NCI-H510A treated with DMSO at 0.1 percent for 48 hours (cell line): ENCODE measurements around the gene CASKIN1.
"Not testable (repeated sequence)": the region's sequence is repeated elsewhere in the genome, so short reads cannot be mapped to it uniquely, and the experiment has no call there.

Experiments used
- DNase-seq: peaks from one replicate; lab custom pipeline; 2025; lab: John Stamatoyannopoulos, UW

Gene CASKIN1

DNA sequence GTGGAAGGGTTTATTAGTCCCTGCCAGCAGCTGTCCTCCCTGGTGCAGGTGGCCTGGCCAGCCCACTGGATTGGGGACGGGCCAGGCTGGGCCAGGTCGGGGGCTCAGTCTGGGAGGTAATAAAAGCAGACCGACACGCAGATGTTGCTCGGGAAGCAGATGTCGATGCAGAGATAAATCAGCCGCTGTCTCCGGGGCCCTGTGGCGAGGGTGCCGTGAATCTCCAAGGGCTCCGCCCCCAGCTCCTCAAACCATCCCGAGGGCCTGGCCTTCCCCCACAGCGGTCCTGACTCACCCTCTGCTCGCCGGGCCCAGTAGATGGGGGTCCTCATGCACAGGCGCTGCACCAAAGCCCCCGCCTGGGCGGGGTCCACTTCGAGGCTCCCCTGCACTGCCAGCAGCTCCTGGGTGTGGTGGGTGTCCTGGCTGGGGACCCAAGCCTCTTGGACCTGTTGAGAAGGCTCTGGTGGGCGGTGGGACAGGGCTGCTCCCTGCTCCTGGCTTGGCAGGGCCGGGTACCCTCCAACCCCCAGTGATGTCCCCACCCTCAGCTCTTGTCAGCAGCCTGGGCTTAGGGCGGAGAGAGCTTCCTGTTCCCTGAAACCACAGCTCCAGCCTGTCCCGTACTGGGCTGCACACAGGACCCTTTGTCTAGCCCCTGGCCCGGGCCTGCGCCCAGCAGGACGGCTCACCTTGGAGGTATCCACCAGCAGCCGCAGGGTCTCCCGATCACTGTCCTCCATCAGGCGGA, 13.0 kb upstream of the CASKIN1 start:
- no peak for DNase-seq

GRCh38 chr16:2208772-2209171, 12.4 kb upstream of the CASKIN1 start:
- no peak for DNase-seq

DNA sequence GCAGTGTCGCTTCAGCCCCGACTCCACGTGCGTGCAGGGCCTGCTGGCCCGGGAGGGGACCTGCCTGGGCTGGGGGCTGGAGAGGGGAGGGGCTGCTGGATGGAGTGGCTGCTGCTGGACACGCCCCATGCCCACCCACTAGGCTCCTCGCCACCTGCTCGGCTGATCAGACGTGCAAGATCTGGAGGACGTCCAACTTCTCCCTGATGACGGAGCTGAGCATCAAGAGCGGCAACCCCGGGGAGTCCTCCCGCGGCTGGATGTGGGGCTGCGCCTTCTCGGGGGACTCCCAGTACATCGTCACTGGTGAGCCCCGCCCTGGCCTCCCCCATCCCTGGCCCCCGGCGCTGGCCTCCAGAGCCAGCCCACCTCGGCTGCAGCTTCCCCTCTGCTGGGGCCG, 11.9 kb upstream of the CASKIN1 start:
- no peak for DNase-seq

- no peak for DNase-seq
Measured at GRCh38 chr16:2207872-2208271, 11.5 kb upstream of the CASKIN1 start.

- DNase-seq = no peak
Measured at GRCh38 chr16:2206780-2207433, 10.5 kb upstream of the CASKIN1 start.

DNA sequence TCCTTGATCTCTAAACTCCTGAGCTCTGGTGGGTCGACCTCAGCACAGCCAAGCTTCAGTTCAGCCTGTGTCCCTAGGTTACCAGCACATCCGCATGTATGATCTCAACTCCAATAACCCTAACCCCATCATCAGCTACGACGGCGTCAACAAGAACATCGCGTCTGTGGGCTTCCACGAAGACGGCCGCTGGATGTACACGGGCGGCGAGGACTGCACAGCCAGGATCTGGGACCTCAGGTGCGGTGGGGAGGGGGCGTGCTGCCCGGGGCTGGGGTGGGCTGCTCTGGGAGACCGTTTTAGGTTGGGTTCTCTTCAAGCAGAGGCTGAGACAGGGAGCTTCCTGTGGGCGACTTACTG, 10.0 kb upstream of the CASKIN1 start:
- no peak for DNase-seq

- no peak for DNase-seq
Measured at GRCh38 chr16:2205967-2206313, 9.5 kb upstream of the CASKIN1 start.

DNA sequence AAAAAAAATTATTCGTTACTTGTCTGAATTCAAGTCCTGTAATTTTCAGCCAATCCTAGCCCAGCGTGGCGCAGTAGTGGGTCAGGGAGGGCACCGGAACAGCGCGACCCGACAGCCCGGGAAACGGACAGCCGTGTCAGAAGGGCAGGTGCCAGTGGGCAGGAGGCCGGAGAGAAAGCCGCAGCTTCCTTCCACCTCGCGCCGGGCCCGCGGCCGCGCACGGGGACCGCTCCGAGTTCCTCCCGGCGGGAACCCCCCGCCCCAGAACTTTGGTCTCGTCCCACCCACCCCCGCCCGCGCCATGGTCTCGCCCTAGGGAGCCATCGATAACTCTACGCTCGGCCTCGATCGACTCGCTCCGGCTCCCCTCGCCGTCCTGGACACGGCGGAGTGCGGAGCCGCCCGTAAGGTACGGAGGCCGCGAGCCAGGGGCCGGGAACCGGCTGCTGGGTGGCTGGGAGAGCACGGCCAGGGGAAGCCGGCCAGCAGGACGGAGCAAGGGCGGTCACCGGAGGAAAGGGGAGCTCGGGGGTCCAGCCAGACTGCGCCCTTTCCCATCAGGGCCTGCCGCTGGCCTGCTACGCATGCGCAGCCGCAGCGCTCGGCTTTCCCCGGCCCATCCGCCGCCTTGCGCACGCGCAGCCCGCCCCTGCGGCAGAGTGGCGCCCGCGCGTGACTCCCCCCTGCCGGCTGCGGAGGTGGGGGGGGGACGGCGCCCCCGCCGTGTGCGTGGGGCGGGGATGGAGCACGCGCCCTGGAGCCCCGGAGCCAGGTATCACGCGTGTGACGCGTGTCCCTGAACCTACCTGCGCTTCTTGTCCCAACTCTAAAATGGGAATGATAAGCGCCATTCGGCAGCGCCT, 8.9 kb upstream of the CASKIN1 start, which contains the start of gene MLST8:
TSS of gene MLST8 (plus strand) at position 351 of the 863 bp plus-strand sequence. CDS start 632 bp downstream, outside the sequence.
- DNase-seq = peak; percentile 64

GRCh38 chr16:2204416-2205103, 8.2 kb upstream of the CASKIN1 start:
- no peak for DNase-seq

GRCh38 chr16:2203119-2203688, 6.8 kb upstream of the CASKIN1 start:
- DNase-seq = not testable (repeated sequence)

- no peak for DNase-seq
Measured at GRCh38 chr16:2200313-2200712, 3.9 kb upstream of the CASKIN1 start.

GRCh38 chr16:2199621-2200139, 3.3 kb upstream of the CASKIN1 start:
- no peak for DNase-seq

DNA sequence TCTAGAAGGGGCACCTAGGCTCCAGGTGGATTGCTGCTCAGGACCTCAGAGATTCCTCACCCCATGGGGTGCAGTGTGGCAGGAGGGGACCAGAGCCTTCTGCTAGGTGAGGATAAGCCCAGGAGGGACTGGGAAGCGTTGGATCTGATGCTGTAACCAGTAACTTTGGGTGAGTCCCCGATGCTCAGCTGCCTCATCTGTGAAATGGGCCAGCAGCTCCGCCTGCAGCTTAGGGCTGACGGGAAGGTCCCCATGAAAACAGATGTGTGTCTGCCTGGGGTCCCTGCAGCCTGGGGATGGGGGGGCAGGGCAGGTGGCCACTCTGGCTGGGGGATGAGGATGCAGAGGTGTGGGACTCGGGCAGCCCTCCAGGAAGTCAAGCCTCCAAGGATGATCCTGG, 2.7 kb upstream of the CASKIN1 start:
- no peak for DNase-seq

DNA sequence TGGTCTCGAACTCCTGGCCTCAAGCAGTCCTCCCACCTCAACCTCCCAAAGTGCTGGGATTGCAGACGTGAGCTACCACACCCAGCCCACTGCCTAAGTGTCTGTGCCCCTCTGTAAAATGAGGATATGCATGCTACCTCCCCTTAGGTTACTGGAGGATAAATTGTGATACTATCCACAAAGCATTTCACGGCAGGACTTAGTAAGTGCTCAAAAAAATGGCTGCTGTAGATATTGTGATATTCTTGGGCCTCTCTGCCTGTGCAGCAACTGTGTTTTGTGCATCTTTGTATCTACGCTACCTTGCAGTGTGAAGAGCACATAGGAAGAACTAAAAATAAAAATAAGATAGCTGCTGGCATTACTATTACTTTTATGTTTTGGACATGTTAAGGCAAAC, 1.9 kb upstream of the CASKIN1 start:
- DNase-seq = no peak

DNA sequence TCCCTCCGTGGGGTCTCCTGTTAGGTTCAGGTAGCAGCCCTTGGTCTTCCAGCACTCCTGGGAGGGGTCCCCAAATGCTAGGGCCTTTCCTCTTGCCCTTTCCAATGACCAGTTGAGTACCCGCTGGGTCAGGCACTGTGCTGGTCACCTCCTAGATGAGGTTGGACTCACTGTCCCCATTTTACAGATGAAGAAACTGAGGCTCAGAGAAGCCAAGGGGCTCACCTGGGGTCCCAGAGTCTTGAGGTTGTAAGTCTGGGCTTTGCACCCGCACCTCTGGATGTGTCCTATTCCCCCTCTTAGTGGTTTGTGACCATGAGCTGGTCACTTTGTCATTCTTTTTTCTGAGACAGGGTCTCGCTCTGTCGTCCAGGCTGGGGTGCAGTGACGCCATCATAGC, 1.4 kb upstream of the CASKIN1 start:
- no peak for DNase-seq

GRCh38 chr16:2196981-2197511, 641 bp upstream of the CASKIN1 start:
- no peak for DNase-seq

DNA sequence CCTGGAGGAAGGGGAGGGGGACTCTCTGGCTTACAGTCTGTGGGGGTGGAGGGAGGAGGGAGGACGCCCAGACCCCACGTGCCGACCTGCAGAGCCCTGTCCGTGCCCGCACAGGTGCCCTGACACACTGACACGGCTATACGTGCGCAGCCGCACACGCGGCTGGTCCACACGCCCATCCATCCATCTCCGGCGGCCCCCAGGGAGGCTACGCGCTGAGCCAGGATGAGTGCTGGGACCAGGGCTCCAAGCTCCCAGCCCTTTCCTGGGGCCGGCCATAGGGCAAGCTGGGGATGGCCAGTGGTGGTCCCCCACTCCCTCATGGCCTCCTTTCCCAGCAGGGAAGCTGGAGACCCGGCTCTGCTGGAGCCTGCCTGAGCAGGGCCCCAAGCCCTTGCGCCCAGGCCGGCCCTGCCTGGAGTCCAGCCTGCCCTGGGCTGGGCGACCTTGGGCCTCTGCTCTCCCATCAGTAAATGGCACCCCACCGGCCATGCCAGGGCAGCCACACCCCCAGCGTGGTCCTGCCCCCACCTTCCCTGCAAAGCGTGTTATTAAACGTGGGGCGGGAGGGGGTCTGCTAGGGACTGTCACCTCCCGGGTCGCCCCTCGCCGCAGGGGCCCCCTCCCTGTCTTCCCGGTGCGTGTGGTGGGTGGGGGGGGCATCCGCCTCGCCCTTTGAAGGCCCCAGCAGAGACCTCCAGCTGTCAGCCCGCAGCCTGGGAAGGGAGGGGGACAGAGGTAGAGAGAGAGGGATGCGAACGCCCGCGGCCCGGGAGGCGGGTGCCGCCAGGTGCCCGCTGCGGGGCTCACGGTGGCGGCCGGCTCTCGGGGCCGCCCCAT, 863 bp downstream of the CASKIN1 start:
- no peak for DNase-seq

GRCh38 chr16:2194852-2195321, 1.5 kb downstream of the CASKIN1 start:
- DNase-seq = peak; percentile 53

DNA sequence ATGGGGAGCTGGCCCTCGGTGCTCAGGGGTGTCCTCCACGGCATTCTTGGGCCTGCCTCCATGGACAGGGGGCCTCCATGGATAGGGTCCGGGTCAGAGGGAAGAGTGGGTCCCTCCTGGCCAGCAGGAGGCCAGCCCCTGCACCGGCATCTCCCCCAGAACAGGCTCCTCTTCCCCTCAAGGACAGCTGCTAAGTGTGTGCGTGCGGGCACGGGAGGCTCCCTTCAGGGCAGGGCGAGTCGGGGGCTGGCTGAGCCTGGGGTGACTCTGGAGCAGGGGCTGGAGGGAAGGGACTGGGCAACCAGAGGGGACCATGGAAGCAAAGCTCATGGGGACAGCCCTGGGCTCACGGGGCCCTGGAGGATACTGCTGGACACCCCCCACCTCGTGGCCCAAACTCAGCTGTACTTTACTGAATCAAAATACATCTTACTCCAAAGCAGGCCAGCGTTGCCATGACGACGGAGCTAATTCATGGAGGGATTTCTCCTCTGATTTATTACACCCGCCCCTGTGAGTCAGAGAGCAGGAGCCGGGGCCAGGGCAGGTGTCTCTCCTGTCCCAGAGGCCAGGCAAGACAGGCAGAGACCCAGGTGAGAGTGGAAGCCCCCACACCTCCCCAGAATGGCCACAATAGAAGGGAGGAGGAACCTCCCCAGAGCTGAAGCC, 2.1 kb downstream of the CASKIN1 start:
- no peak for DNase-seq

DNA sequence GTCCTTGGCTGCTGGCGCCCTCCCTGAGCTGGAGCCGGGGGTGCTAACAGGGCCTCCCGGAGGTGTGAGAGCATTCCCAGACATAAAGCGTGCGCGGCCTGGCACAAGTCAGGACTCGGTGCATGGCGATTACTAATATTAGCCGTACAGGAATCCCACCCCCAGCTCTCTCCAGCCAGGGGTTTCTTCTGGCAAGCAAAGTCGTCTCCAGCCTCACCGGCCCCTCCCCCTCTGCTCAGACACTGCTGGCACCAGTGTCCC, 5.0 kb downstream of the CASKIN1 start:
- DNase-seq = no peak
